Brain microvascular endothelial cell (primary cell): ENCODE data around the gene USH1G.

ENCODE experiments used
- DNase-seq: peaks from one replicate; pipeline ENCODE4 v3.0.0-alpha.2; 2020
- H3K27ac ChIP-seq: fragments of 250-450 bp; sonication (Bioruptor Pico); 2 replicates; pipeline ENCODE4 v1.5.1; 2020; ENCODE audit warnings: mild to moderate bottlenecking, moderate library complexity
- H3K27me3 ChIP-seq: fragments of 250-450 bp; sonication (Bioruptor Pico); replicated peaks from 2 replicates; pipeline ENCODE4 v1.5.1; 2020; ENCODE audit warnings: mild to moderate bottlenecking
- H3K36me3 ChIP-seq: fragments of 250-450 bp; sonication (Bioruptor Pico); replicated peaks from 2 replicates; pipeline ENCODE4 v1.5.1; 2020; ENCODE audit warnings: mild to moderate bottlenecking
- H3K4me3 ChIP-seq: 2 replicates; pipeline ENCODE4 v1.5.1; 2011; ENCODE audit warnings: low read depth, mild to moderate bottlenecking, control low read depth, low read length, moderate library complexity
- in situ Hi-C: cut with HindIII; loops from 2 replicates; pipeline ENCODE4 v1.10.0; 2017; ENCODE audit warnings: low sequenced_read_pairs, low pct_ligation_motif_present
- TF ChIP-seq, protein P1 (sequence below): IDR thresholded peaks from 2 replicates; pipeline ENCODE4 v1.5.1; 2011; ENCODE audit warnings: low read depth, mild to moderate bottlenecking, moderate library complexity, low read length, control low read depth, inconsistent platforms; ENCODE audit errors: missing control alignments

The USH1G gene

DNA sequence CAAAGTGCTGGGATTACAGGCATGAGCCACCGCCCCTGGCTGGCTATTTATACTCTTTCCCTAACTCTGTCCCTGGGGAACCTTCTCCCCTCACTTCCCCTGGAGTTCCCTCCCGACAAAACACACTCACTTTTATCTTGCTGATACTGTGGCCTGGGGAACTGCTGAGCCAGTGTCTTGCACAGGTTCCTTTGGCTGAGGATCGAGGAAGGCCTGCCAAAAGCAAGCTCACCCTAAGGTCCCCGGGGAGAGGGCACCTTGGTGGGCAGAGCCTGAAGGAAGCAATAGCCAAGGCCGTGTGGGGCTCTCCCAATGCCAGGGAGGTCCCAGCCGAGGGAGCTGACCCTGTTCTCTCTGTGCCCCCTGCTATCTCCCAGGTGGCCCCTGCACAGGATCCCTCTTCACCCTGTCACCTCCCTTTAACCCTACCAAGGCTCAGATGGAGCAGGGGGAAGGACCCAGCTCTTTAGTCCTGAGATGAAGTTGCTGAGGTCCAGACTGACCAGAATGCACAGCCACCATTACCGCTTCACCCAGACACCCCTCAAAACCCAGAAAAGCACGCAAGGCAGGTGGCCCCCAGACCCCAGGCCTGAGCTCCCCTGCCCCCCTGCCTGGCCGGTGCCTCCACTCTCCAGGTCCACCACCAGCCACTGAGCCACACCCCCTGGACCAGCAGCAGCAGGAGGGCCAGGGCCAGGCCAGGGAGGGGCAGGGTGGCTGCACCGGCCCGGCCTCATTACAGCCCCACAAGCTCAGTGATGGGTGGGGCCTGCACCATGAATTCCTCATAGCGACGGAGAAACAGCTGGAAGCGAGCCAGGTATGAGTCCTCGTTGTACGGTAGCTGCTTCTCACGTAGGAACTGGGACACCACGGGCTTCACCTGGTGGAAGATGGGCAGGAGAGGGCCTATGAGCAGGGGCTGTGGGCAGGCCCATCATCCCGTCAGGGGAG, 45.2 kb downstream of the USH1G start:
- Histone ChIP-seq H3K27ac (no peak overlapping the region), H3K4me3 (no peak overlapping the region), H3K27me3 (peaks cover 6% of the 10 kb centered on the region), H3K36me3 (no peaks in the 10 kb centered on the region)
- TF ChIP-seq, protein P1, sequence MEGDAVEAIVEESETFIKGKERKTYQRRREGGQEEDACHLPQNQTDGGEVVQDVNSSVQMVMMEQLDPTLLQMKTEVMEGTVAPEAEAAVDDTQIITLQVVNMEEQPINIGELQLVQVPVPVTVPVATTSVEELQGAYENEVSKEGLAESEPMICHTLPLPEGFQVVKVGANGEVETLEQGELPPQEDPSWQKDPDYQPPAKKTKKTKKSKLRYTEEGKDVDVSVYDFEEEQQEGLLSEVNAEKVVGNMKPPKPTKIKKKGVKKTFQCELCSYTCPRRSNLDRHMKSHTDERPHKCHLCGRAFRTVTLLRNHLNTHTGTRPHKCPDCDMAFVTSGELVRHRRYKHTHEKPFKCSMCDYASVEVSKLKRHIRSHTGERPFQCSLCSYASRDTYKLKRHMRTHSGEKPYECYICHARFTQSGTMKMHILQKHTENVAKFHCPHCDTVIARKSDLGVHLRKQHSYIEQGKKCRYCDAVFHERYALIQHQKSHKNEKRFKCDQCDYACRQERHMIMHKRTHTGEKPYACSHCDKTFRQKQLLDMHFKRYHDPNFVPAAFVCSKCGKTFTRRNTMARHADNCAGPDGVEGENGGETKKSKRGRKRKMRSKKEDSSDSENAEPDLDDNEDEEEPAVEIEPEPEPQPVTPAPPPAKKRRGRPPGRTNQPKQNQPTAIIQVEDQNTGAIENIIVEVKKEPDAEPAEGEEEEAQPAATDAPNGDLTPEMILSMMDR, result no peak
- no peak for DNase-seq
- in situ Hi-C loops, result no loop called here

DNA sequence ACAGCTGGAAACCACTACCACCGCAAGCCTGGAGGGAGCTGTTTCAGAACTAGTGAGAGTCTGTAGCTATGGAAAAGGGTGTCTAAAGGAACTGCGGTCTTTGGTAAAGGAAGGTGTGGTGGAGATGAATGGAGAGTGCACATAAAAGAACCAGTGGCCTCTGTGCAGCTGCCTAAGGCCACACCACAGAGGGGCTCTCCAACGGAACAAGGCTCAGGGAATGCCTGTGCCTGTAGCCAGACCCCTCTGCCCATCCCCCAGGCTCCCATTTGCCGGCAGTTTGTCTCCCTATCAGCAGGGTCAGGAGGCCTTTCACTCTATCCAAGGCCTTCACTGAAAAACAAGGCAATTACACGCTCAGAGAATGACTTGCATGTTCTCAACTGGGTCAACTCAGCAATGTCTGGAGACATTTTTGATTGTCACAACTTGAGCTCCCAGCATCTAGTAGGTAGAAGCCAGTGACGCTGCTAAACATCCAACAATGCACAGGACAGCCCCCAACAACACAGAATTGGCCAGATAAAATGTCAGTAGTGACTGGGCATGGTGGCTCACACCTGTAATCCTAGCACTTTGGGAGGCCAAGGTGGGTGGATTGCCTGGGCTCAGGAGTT, 47.0 kb downstream of the USH1G start:
- in situ Hi-C loops, result no loop called here
- Histone ChIP-seq H3K27ac (no peak overlapping the region), H3K27me3 (peaks cover 3% of the 10 kb centered on the region), H3K36me3 (no peaks in the 10 kb centered on the region), H3K4me3 (no peak overlapping the region)
- TF ChIP-seq, protein P1, result no peak
- DNase-seq, result no peak

DNA sequence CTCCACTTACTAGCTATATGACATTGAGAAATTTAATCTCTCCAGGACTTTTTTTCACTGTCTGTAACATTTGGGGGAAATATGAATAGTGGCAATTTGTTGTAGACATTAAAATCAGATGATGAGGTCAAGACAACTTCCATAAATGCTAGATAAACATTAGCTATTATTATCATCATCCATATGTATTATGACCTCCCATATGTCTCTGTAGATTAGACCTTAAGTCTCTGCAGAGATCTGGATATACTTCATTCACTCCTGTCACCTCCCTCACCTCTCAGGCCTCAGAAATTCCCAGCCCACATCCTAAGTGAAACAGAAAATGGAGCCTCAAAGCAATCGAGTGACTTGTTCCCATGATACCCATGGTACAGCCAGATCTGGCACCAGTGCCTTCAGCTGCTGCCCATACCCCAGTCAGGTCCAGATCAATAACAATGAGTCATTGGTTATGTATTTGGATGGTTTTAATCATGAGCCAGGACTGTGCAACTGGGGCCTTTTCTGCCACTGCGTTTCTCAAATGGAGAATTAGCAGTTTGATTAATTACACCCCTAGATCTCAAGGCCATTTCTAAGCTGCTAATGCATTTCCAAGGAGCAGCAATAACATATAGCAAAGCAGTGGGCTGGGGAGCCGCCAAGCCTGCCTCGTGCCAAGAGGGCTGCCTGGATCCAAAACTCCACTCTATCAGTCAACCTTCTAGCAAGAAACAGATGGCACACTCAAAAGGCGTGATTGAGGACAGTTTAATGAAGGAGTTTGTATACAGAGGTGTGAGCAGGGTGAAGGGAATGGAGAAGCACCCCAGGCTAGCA, 47.7 kb downstream of the USH1G start:
- Histone ChIP-seq H3K27me3 (no peaks in the 10 kb centered on the region), H3K4me3 (no peak overlapping the region), H3K27ac (no peak overlapping the region), H3K36me3 (no peaks in the 10 kb centered on the region)
- in situ Hi-C loops, result no loop called here
- DNase-seq, result no peak
- TF ChIP-seq, protein P1, result no peak

DNA sequence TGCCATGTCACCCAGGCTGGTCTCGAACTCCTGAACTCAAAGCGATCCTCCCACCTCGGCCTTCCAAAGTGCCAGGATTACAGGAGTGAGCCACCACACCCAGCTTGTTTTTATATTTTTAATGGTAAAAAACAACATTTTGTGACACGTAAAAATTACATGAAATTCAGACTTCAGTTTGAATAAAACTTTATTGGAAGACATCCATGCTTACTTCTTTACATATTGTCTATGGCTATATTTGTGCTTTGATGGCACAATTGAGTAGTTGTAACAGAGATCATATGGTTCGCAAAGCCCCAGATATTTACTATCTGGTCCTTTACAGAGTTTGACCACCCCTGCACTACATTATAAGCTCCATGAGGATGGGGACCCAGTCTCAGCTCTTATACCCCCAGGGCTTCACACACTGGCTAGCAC, 48.4 kb downstream of the USH1G start:
- TF ChIP-seq, protein P1, result no peak
- in situ Hi-C loops, result no loop called here
- no peak overlapping the region for H3K27ac ChIP-seq
- no peak overlapping the region for H3K4me3 ChIP-seq
- H3K36me3 ChIP-seq, result no peaks in the 10 kb centered on the region
- H3K27me3 ChIP-seq, result no peaks in the 10 kb centered on the region
- no peak for DNase-seq

DNA sequence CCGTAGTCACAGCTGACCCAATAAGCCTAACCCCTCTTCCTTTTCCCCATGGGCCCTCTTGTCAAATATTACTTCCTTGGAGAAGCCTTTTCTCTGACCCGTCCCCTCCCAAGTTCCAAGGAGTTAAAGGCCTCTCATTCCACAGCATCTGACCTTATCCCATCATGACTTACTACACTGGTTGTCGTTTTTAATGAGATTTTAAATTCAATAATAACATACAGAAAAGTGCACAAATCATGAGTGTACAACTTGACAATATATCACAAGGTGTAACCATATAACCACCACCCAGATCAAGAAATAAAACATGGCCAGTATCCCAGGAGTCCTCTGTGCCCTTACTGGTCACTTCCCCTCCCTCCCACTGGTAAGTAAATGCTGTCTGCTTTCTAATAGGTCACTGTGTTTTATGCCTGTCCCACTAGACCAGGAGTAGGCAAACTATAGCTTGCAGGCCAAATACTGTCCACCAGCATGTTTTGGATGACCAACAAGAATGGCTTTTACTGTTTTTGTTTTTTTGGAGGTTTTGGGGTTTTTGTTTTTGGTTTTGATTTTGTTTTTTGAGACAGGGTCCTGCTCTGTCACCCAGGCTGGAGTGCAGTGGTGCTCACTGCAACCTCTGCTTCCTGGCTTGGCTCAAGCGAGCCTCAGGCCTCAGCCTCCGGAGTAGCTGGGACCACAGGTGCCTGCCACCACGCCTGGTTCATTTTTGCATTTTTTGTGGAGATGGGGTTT, 49.0 kb downstream of the USH1G start:
- Histone ChIP-seq H3K4me3 (peak overlapping the region; percentile 81), H3K27ac (peak overlapping the region; percentile 68), H3K27me3 (no peaks in the 10 kb centered on the region), H3K36me3 (no peaks in the 10 kb centered on the region)
- no peak for DNase-seq
- in situ Hi-C loops, result no loop called here
- TF ChIP-seq, protein P1, result no peak
